NCI-H446 (cell line): Measurements from ENCODE around the gene BANP.

Experiments
- DNase-seq, 2 experiments: peaks; one replicate each; lab custom pipeline; 2025; lab: John Stamatoyannopoulos, UW

The BANP gene

GRCh38 chr16:87949071-87949744, 2.0 kb upstream of the BANP start:
- DNase-seq, result no peak

GRCh38 chr16:87951552-87952538, 611 bp downstream of the BANP start:
- DNase-seq, result peak in 1 of 2 experiments; percentile 21

GRCh38 chr16:87952751-87953150, 1.5 kb downstream of the BANP start:
- no peak for DNase-seq

- DNase-seq, result no peak
Observed at GRCh38 chr16:87953308-87954215, 2.3 kb downstream of the BANP start.

- DNase-seq, result no peak
Observed at GRCh38 chr16:87954361-87954760, 3.1 kb downstream of the BANP start.

- no peak for DNase-seq
Observed at GRCh38 chr16:87954826-87955225, 3.6 kb downstream of the BANP start.

- DNase-seq, result no peak
Observed at GRCh38 chr16:87955302-87956097, 4.3 kb downstream of the BANP start.

GRCh38 chr16:87956098-87956364, 4.8 kb downstream of the BANP start:
- no peak for DNase-seq

- no peak for DNase-seq
Observed at GRCh38 chr16:87956365-87957231, 5.4 kb downstream of the BANP start.

- no peak for DNase-seq
Observed at GRCh38 chr16:87957296-87958094, 6.3 kb downstream of the BANP start.

- DNase-seq, result no peak
Observed at GRCh38 chr16:87958632-87959031, 7.4 kb downstream of the BANP start.

- DNase-seq, result no peak
Observed at GRCh38 chr16:87959391-87959990, 8.3 kb downstream of the BANP start.

GRCh38 chr16:87960296-87960695, 9.1 kb downstream of the BANP start:
- no peak for DNase-seq

GRCh38 chr16:87960852-87961251, 9.6 kb downstream of the BANP start:
- DNase-seq, result no peak

- no peak for DNase-seq
Observed at GRCh38 chr16:87961623-87962022, 10.4 kb downstream of the BANP start.

- DNase-seq, result no peak
Observed at GRCh38 chr16:87963400-87963799, 12.2 kb downstream of the BANP start.

GRCh38 chr16:87964049-87964659, 12.9 kb downstream of the BANP start:
- DNase-seq, result no peak

- no peak for DNase-seq
Observed at GRCh38 chr16:87965417-87965816, 14.2 kb downstream of the BANP start.
